ENCODE results near the gene OSBPL3. TPM values are rescaled to one million over a fixed set of nuclear protein-coding genes. Genes with fewer than 3 reads are reported as not detected.

OSBPL3 gene
- total and polyA plus RNA-seq, 2 donors from 2014 or later, result 8.6 to 40.5 TPM

DNA sequence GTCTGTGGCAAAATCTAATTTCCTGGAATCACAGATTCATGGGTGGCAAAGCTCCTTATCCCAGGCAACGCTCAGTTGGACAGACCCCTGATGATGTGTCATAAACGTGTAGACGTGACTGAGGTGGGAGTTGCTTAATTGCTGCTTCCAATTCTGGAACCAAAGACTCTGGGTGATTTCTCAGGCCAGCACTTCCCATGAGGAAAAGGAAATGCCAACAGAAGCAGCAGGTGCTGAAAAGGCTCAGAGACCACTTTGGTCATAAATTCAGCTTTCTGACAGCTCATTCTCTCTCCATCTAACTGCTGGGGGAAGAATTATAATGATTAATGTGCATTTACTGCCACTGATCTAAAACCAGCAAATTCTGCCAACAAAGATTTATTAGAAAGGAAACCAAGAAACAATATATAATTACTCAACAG, 88.7 kb downstream of the OSBPL3 start:
- Histone ChIP-seq H3K9me3 (ENCODE audit: control insufficient read depth in 2 of 3, insufficient read depth in 1 of 3, low read length in 3 of 3) (no peaks in the 10 kb centered on the region), H3K36me3 (ENCODE audit: control insufficient read depth in 2 of 3, insufficient read depth in 3 of 3, low read length in 3 of 3) (no peaks in the 10 kb centered on the region), H3K27ac (ENCODE audit: low read depth in 2 of 2, low read length in 2 of 2) (no peak overlapping the region), H3K4me3 (ENCODE audit: low read length in 3 of 3) (no peak overlapping the region), H3K4me1 (ENCODE audit: control insufficient read depth in 2 of 3, insufficient read depth in 2 of 3, low read depth in 1 of 3, low read length in 3 of 3) (no peaks in the 10 kb centered on the region), H3K27me3 (ENCODE audit: control insufficient read depth, insufficient read depth, low read length) (no peaks in the 10 kb centered on the region), H3K9ac (ENCODE audit: low read length in 3 of 3) (no peak overlapping the region)
- intact Hi-C loops (cut with DNase I), result no loop called here
- DNase-seq (peak in 2 of 5 donors; percentile 57 to 58), FAIRE-seq (no peak)
- TF ChIP-seq, protein P1, sequence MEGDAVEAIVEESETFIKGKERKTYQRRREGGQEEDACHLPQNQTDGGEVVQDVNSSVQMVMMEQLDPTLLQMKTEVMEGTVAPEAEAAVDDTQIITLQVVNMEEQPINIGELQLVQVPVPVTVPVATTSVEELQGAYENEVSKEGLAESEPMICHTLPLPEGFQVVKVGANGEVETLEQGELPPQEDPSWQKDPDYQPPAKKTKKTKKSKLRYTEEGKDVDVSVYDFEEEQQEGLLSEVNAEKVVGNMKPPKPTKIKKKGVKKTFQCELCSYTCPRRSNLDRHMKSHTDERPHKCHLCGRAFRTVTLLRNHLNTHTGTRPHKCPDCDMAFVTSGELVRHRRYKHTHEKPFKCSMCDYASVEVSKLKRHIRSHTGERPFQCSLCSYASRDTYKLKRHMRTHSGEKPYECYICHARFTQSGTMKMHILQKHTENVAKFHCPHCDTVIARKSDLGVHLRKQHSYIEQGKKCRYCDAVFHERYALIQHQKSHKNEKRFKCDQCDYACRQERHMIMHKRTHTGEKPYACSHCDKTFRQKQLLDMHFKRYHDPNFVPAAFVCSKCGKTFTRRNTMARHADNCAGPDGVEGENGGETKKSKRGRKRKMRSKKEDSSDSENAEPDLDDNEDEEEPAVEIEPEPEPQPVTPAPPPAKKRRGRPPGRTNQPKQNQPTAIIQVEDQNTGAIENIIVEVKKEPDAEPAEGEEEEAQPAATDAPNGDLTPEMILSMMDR (IDR thresholded peaks at IDR 0.05; ENCODE audit: borderline replicate concordance, extremely low read depth, insufficient read depth), result no peak

GRCh38 chr7:24889611-24890010, 90.4 kb downstream of the OSBPL3 start:
- no peaks in the 10 kb centered on the region for H3K4me1 ChIP-seq (ENCODE audit: control insufficient read depth in 2 of 3, insufficient read depth in 2 of 3, low read depth in 1 of 3, low read length in 3 of 3)
- peak in 2 of 5 donors; percentile 11 to 16 for DNase-seq
- no peak overlapping the region for H3K9ac ChIP-seq (ENCODE audit: low read length in 3 of 3)
- FAIRE-seq, result no peak
- no peak overlapping the region for H3K4me3 ChIP-seq (ENCODE audit: low read length in 3 of 3)
- H3K36me3 ChIP-seq (ENCODE audit: control insufficient read depth in 2 of 3, insufficient read depth in 3 of 3, low read length in 3 of 3), result no peaks in the 10 kb centered on the region
- no peaks in the 10 kb centered on the region for H3K9me3 ChIP-seq (ENCODE audit: control insufficient read depth in 2 of 3, insufficient read depth in 1 of 3, low read length in 3 of 3)
- TF ChIP-seq, protein P1 (IDR thresholded peaks at IDR 0.05; ENCODE audit: borderline replicate concordance, extremely low read depth, insufficient read depth), result no peak
- H3K27ac ChIP-seq (ENCODE audit: low read depth in 2 of 2, low read length in 2 of 2), result no peak overlapping the region
- intact Hi-C loops (cut with DNase I), result no loop called here
- H3K27me3 ChIP-seq (ENCODE audit: control insufficient read depth, insufficient read depth, low read length), result no peaks in the 10 kb centered on the region

DNA sequence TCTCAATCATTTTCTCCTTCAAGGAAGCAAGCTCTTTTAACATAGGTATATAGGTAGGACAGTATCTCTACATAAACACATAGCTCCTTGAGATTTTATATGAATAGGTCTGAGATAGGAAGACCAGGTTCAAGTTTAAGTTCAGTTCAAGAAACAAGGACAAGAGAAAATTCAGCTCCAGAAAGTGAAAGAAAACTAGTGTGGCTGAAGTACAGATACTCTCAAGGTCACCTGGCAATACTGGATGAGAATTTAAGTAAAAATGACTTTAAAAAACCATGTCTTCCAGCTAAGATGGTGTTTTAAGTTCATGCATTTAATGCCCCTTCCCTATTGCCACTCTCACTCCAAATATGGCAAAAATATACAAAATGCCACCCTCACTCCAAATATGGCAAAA, 91.3 kb downstream of the OSBPL3 start:
- FAIRE-seq, result no peak

More for the DNA sequence above, 91.3 kb downstream of the OSBPL3 start:
- intact Hi-C loops (cut with DNase I), result no loop called here
- TF ChIP-seq, protein P1 (IDR thresholded peaks at IDR 0.05; ENCODE audit: borderline replicate concordance, extremely low read depth, insufficient read depth), result no peak
- Histone ChIP-seq H3K27ac (ENCODE audit: low read depth in 2 of 2, low read length in 2 of 2) (no peak overlapping the region), H3K9me3 (ENCODE audit: control insufficient read depth in 2 of 3, insufficient read depth in 1 of 3, low read length in 3 of 3) (no peaks in the 10 kb centered on the region), H3K4me1 (ENCODE audit: control insufficient read depth in 2 of 3, insufficient read depth in 2 of 3, low read depth in 1 of 3, low read length in 3 of 3) (no peaks in the 10 kb centered on the region), H3K36me3 (ENCODE audit: control insufficient read depth in 2 of 3, insufficient read depth in 3 of 3, low read length in 3 of 3) (no peaks in the 10 kb centered on the region), H3K9ac (ENCODE audit: low read length in 3 of 3) (no peak overlapping the region), H3K4me3 (ENCODE audit: low read length in 3 of 3) (no peak overlapping the region), H3K27me3 (ENCODE audit: control insufficient read depth, insufficient read depth, low read length) (no peaks in the 10 kb centered on the region)
- no peak for DNase-seq

Data from kidney (tissue), 14 donors.